Chondrocyte (in vitro differentiated cells): ENCODE measurements around the gene IFTAP. TPM values are rescaled to one million over a fixed set of nuclear protein-coding genes. Genes with fewer than 3 reads are reported as not detected.

Experiments
- DNase-seq: peaks from one replicate; pipeline ENCODE4 v3.0.0; 2021; ENCODE audit warnings: mixed read lengths, low spot score
- H3K27ac Mint-ChIP-seq: one replicate; pipeline ENCODE4 v1.8.0; 2021; ENCODE audit warnings: mild to moderate bottlenecking, moderate library complexity, mixed read lengths; ENCODE audit not compliant: unreplicated experiment
- H3K27me3 Mint-ChIP-seq: 2 replicates; pipeline ENCODE4 v1.8.0; 2021; ENCODE audit warnings: low read depth, mixed read lengths
- H3K36me3 Mint-ChIP-seq: 2 replicates; pipeline ENCODE4 v1.8.0; 2021; ENCODE audit warnings: low read depth, mixed read lengths
- H3K4me1 Mint-ChIP-seq: 2 replicates; pipeline ENCODE4 v1.8.0; 2021; ENCODE audit warnings: low read depth, mild to moderate bottlenecking, mixed read lengths
- H3K4me3 Mint-ChIP-seq: one replicate; pipeline ENCODE4 v1.8.0; 2021; ENCODE audit warnings: mild to moderate bottlenecking, moderate library complexity, mixed read lengths; ENCODE audit not compliant: unreplicated experiment
- H3K9me3 Mint-ChIP-seq: 2 replicates; pipeline ENCODE4 v1.8.0; 2021; ENCODE audit warnings: low read depth, mixed read lengths
- total RNA-seq: library from RNA; stranded (reverse); gene quantifications from 3 replicates; pipeline ENCODE4 v1.2.1, GENCODE V29; 2021
- TF ChIP-seq, protein P1 (sequence below): fragments of 200-600 bp; sonication (generic); IDR thresholded peaks from 2 replicates; pipeline ENCODE4 v1.5.0; 2021; ENCODE audit warnings: antibody characterized with exemption, mild to moderate bottlenecking, moderate library complexity

IFTAP gene
- total RNA-seq, 1 donor from 2014 or later, result 19.7 TPM

DNA sequence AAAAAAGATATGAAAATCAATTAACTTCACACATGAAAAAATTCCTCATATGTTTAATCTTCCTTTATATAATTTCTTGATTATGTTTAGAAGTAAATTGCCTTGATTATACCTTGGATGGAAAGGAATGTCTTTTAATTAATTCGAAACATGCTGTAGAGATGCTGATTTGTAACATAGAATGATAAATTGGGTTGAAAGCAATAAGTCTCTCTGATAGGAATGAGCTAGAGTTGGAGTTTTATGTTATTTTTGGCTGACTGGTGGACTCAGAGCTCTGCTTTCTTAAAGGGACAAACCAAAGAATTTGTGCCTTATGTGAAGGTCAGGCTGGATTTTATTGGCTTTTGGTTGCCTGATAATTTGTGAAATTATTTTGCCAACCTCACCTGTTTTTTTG, 98.4 kb downstream of the IFTAP start:
- DNase-seq, result no peak
- Mint-ChIP-seq H3K4me3 (no peak overlapping the region), H3K27ac (no peak overlapping the region), H3K27me3 (peaks cover 35% of the 10 kb centered on the region), H3K36me3 (no peaks in the 10 kb centered on the region), H3K4me1 (no peaks in the 10 kb centered on the region), H3K9me3 (no peaks in the 10 kb centered on the region)
- TF ChIP-seq, protein P1, sequence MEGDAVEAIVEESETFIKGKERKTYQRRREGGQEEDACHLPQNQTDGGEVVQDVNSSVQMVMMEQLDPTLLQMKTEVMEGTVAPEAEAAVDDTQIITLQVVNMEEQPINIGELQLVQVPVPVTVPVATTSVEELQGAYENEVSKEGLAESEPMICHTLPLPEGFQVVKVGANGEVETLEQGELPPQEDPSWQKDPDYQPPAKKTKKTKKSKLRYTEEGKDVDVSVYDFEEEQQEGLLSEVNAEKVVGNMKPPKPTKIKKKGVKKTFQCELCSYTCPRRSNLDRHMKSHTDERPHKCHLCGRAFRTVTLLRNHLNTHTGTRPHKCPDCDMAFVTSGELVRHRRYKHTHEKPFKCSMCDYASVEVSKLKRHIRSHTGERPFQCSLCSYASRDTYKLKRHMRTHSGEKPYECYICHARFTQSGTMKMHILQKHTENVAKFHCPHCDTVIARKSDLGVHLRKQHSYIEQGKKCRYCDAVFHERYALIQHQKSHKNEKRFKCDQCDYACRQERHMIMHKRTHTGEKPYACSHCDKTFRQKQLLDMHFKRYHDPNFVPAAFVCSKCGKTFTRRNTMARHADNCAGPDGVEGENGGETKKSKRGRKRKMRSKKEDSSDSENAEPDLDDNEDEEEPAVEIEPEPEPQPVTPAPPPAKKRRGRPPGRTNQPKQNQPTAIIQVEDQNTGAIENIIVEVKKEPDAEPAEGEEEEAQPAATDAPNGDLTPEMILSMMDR, result no peak

DNA sequence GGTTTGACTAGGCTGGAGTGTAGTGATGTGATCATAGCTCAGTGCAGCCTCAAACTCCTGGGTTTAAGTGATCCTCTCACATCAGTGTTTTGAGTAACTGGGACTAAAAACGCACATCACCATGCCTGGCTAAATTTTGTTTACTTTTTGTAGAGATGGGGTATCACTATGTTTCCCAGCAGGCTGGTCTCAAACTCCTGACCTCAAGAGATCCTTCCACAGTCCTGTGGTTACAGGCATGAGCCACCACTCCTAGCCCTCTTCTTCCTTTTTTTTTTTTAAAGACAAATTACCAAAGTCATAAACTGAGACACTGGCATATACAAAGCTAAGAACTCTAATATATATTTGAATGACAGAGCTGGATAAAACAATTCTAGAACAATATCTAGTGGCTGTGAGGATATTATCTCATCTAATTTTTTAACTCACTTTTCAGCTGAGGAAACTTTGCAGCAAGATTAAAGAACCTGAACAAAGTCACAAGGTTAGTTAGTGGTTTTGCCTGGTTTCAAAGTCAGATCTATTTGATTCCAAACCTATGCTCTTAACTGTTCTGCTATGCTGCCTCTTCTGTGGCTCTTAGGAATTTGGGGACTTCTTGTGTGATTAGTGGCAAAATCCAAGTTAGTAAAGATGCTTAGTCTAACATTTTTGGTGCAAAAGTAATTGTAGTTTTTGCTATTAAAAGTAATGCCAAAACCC, 99.0 kb downstream of the IFTAP start:
- H3K4me1 Mint-ChIP-seq, result no peaks in the 10 kb centered on the region
- peaks cover 32% of the 10 kb centered on the region for H3K27me3 Mint-ChIP-seq
- no peaks in the 10 kb centered on the region for H3K36me3 Mint-ChIP-seq
- TF ChIP-seq, protein P1, result no peak
- no peak overlapping the region for H3K27ac Mint-ChIP-seq
- H3K9me3 Mint-ChIP-seq, result no peaks in the 10 kb centered on the region
- H3K4me3 Mint-ChIP-seq, result no peak overlapping the region
- DNase-seq, result no peak

DNA sequence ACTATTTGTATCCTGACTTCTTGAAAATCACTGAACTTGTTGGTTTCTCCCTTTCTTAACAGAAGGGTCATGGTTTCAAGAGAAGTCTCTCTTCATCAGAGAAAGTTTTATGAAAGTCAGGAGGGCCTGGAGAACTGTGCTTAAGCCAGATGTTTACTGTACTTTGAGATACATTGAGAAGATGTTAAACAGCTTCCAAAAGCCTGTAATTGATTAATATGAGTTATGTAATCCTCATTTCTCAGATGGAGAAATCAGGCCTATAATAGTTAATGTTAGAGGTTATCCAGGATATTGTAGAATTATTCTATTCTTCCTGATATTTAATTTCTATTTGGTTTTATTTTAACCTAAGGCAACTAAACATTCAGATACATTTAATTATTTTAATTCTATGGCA, 100.8 kb downstream of the IFTAP start:
- TF ChIP-seq, protein P1, result no peak
- H3K4me1 Mint-ChIP-seq, result no peaks in the 10 kb centered on the region
- no peak overlapping the region for H3K4me3 Mint-ChIP-seq
- H3K27ac Mint-ChIP-seq, result no peak overlapping the region
- peaks cover 33% of the 10 kb centered on the region for H3K27me3 Mint-ChIP-seq
- no peaks in the 10 kb centered on the region for H3K9me3 Mint-ChIP-seq
- no peak for DNase-seq
- no peaks in the 10 kb centered on the region for H3K36me3 Mint-ChIP-seq

DNA sequence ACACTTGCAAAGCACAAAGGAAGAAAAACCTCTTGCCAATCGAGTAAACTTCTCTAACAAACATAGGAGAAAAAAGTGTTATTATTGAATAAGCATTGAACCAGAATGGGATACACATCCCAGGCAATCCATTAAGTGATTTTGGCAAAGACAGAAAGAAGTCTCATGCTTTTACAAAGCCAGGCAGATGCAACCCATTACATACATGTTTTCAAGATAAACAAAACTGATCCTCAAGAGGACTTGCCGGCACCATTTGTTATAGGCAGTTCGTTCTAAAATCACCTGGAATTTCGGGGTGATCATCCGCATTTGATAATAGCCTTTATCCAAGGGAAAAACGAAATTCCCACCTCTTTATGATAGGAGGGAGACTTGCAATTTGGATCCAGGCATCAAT, 101.3 kb downstream of the IFTAP start:
- Mint-ChIP-seq H3K27me3 (peaks cover 34% of the 10 kb centered on the region), H3K36me3 (no peaks in the 10 kb centered on the region), H3K27ac (no peak overlapping the region), H3K9me3 (no peaks in the 10 kb centered on the region), H3K4me1 (no peaks in the 10 kb centered on the region), H3K4me3 (no peak overlapping the region)
- DNase-seq, result no peak
- TF ChIP-seq, protein P1, result no peak

DNA sequence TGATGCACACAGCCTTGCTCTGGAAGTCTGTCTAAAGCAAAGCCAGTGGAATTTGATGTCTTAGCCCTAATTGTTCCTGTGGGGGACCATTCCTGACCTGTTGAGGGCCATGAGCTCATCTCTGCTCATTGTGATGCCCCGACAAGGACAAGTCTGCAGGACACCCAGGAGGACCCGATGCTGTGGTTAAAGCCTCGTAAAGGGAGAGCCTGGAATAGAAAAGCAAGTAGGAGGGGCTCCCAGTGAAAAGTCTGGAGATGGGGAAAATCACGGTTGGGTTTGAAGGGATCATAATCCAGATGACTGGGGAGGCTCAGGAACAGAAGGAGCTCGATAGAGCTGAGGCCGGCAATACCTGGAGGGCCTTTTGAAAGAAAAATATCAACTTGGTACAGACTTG, 102.2 kb downstream of the IFTAP start:
- no peak for DNase-seq
- TF ChIP-seq, protein P1, result no peak
- Mint-ChIP-seq H3K9me3 (no peaks in the 10 kb centered on the region), H3K4me3 (no peak overlapping the region), H3K27me3 (peaks cover 39% of the 10 kb centered on the region), H3K27ac (no peak overlapping the region), H3K4me1 (no peaks in the 10 kb centered on the region), H3K36me3 (no peaks in the 10 kb centered on the region)
